H9 (cell line): ENCODE measurements around the gene KLRC3. TPM values are rescaled to one million over a fixed set of nuclear protein-coding genes. Genes with fewer than 3 reads are reported as not detected.

Experiments used
- DNase-seq: peaks from one replicate; pipeline ENCODE4 v3.0.0-alpha.2; 2017
- H2AFZ ChIP-seq: one replicate; pipeline ENCODE4 v1.6.1; 2013; ENCODE audit warnings: mild to moderate bottlenecking, low read length, control low read depth, moderate library complexity
- H2AK5ac ChIP-seq: 2 replicates; pipeline ENCODE4 v1.6.1; 2013; ENCODE audit warnings: low read length, control low read depth, mixed read lengths; ENCODE audit not compliant: insufficient read length
- H2BK120ac ChIP-seq: one replicate; pipeline ENCODE4 v1.6.1; 2013; ENCODE audit warnings: low read depth, mild to moderate bottlenecking, low read length, control low read depth, inconsistent platforms; ENCODE audit not compliant: poor library complexity, severe bottlenecking
- H2BK12ac ChIP-seq: 2 replicates; pipeline ENCODE4 v1.6.1; 2013; ENCODE audit warnings: low read length, control low read depth, mixed read lengths, low read depth; ENCODE audit not compliant: insufficient read length
- H2BK15ac ChIP-seq: 2 replicates; pipeline ENCODE4 v1.6.1; 2013; ENCODE audit warnings: low read depth, low read length, control low read depth
- H2BK20ac ChIP-seq: one replicate; pipeline ENCODE4 v1.6.1; 2013; ENCODE audit warnings: low read depth, mild to moderate bottlenecking, low read length, control low read depth, inconsistent platforms; ENCODE audit not compliant: poor library complexity, severe bottlenecking
- H2BK5ac ChIP-seq: 2 replicates; pipeline ENCODE4 v1.6.1; 2013; ENCODE audit warnings: low read length, control low read depth, mixed read lengths; ENCODE audit not compliant: insufficient read length
- H3K14ac ChIP-seq: 2 replicates; pipeline ENCODE4 v1.6.1; 2013; ENCODE audit warnings: low read length, control low read depth; ENCODE audit not compliant: insufficient read depth
- H3K18ac ChIP-seq: 2 replicates; pipeline ENCODE4 v1.6.1; 2013; ENCODE audit warnings: low read depth, mild to moderate bottlenecking, mixed read lengths, low read length, control low read depth; ENCODE audit not compliant: insufficient read length
- H3K23ac ChIP-seq: 2 replicates; pipeline ENCODE4 v1.6.1; 2013; ENCODE audit warnings: low read length, control low read depth, mixed read lengths, low read depth; ENCODE audit not compliant: insufficient read length
- H3K23me2 ChIP-seq: 2 replicates; pipeline ENCODE4 v1.6.1; 2013; ENCODE audit warnings: low read depth, mild to moderate bottlenecking, mixed read lengths, low read length, control low read depth; ENCODE audit not compliant: insufficient read length, poor library complexity, severe bottlenecking
- H3K27ac ChIP-seq: 2 replicates; pipeline ENCODE4 v1.5.1; 2013; ENCODE audit warnings: low read length, control low read depth, mixed read lengths, low read depth; ENCODE audit not compliant: insufficient read length
- H3K27me3 ChIP-seq: 2 replicates; pipeline ENCODE4 v1.6.1; 2013; ENCODE audit warnings: low read length, control low read depth, inconsistent platforms; ENCODE audit not compliant: insufficient read depth
- H3K4ac ChIP-seq: 2 replicates; pipeline ENCODE4 v1.6.1; 2013; ENCODE audit warnings: low read depth, mild to moderate bottlenecking, control low read depth, inconsistent platforms, low read length, moderate library complexity
- H3K4me1 ChIP-seq: 2 replicates; pipeline ENCODE4 v1.6.1; 2013; ENCODE audit warnings: low read length, control low read depth, inconsistent platforms; ENCODE audit not compliant: insufficient read depth
- H3K4me2 ChIP-seq: 2 replicates; pipeline ENCODE4 v1.6.1; 2013; ENCODE audit warnings: low read length, control low read depth, mixed read lengths; ENCODE audit not compliant: insufficient read length, insufficient read depth
- H3K56ac ChIP-seq: 2 replicates; pipeline ENCODE4 v1.6.1; 2013; ENCODE audit warnings: low read depth, mild to moderate bottlenecking, mixed read lengths, low read length, control low read depth; ENCODE audit not compliant: insufficient read length
- H3K79me1 ChIP-seq: 2 replicates; pipeline ENCODE4 v1.6.1; 2013; ENCODE audit warnings: low read depth, mild to moderate bottlenecking, moderate library complexity, low read length, control low read depth, inconsistent platforms; ENCODE audit not compliant: insufficient read depth, poor library complexity, severe bottlenecking
- H3K79me2 ChIP-seq: 2 replicates; pipeline ENCODE4 v1.6.1; 2013; ENCODE audit warnings: low read length, control low read depth, inconsistent platforms; ENCODE audit not compliant: insufficient read depth
- H3K9ac ChIP-seq: 2 replicates; pipeline ENCODE4 v1.6.1; 2013; ENCODE audit warnings: low read length, control low read depth, mixed read lengths; ENCODE audit not compliant: insufficient read length; ENCODE audit errors: extremely low read depth
- H3K9me3 ChIP-seq: one replicate; pipeline ENCODE4 v1.6.1; 2013; ENCODE audit warnings: low read depth, low read length, inconsistent platforms; ENCODE audit not compliant: control insufficient read depth
- H3T11ph ChIP-seq: one replicate; pipeline ENCODE4 v1.6.1; 2013; ENCODE audit warnings: mild to moderate bottlenecking, low read length, control low read depth, inconsistent platforms
- H4K20me1 ChIP-seq: one replicate; pipeline ENCODE4 v1.6.1; 2013; ENCODE audit not compliant: control insufficient read depth, insufficient read length, insufficient read depth
- H4K5ac ChIP-seq: 2 replicates; pipeline ENCODE4 v1.6.1; 2013; ENCODE audit warnings: low read depth, mild to moderate bottlenecking, mixed read lengths, low read length, control low read depth; ENCODE audit not compliant: insufficient read length
- H4K8ac ChIP-seq: replicated peaks from 2 replicates; pipeline ENCODE4 v1.6.1; 2013; ENCODE audit warnings: low read length, control low read depth, mixed read lengths, low read depth; ENCODE audit not compliant: insufficient read length
- H4K91ac ChIP-seq: 2 replicates; pipeline ENCODE4 v1.6.1; 2013; ENCODE audit warnings: low read depth, mild to moderate bottlenecking, moderate library complexity, mixed read lengths, low read length, control low read depth; ENCODE audit not compliant: insufficient read length
- H3K27ac Mint-ChIP-seq, 3 experiments: 2 replicates in 2 of 3; 3 replicates in 1 of 3; pipeline ENCODE4 v1.8.0; 2020 to 2021; ENCODE audit warnings: mixed read lengths in 3 of 3, mild to moderate bottlenecking in 1 of 3, moderate library complexity in 1 of 3
- H3K27me3 Mint-ChIP-seq: 2 replicates; pipeline ENCODE4 v1.8.0; 2021; ENCODE audit warnings: low read depth, mild to moderate bottlenecking, moderate library complexity, mixed read lengths
- H3K36me3 Mint-ChIP-seq, 3 experiments: 2 replicates in 2 of 3; 3 replicates in 1 of 3; pipeline ENCODE4 v1.8.0; 2020 to 2021; ENCODE audit warnings: low read depth in 3 of 3, mixed read lengths in 3 of 3; ENCODE audit not compliant: insufficient read depth in 1 of 3
- H3K4me1 Mint-ChIP-seq, 2 experiments: 2 replicates each; pipeline ENCODE4 v1.8.0; 2020; ENCODE audit warnings: mixed read lengths in 2 of 2
- H3K4me3 Mint-ChIP-seq, 2 experiments: 2 replicates in 1 of 2; 3 replicates in 1 of 2; pipeline ENCODE4 v1.8.0; 2020 to 2021; ENCODE audit warnings: mild to moderate bottlenecking in 2 of 2, mixed read lengths in 2 of 2, moderate library complexity in 1 of 2
- H3K9me3 Mint-ChIP-seq, 2 experiments: 2 replicates in 1 of 2; 3 replicates in 1 of 2; pipeline ENCODE4 v1.8.0; 2020; ENCODE audit warnings: mild to moderate bottlenecking in 2 of 2, mixed read lengths in 2 of 2, moderate library complexity in 1 of 2
- CTCF ChIP-seq: fragments of 200-600 bp; sonication (generic); conservative IDR thresholded peaks from 3 replicates; pipeline ENCODE4 v1.8.0; 2021; ENCODE audit warnings: antibody characterized with exemption, mild to moderate bottlenecking
- WGBS: extraction: QIAGEN DNeasy Blood & Tissue Kit; methylation state at CpG from one replicate; pipeline ENCODE4 v1.1.7; 2013; ENCODE audit warnings: missing lambda C conversion rate, low lambda C conversion rate, mixed read lengths; ENCODE audit not compliant: insufficient read length; ENCODE audit errors: extremely low coverage; 5-methylcytosine and 5-hydroxymethylcytosine counted together
- total RNA-seq: library from RNA; stranded (reverse); gene quantifications from 2 replicates; pipeline ENCODE4 v1.2.1, GENCODE V29; 2021

KLRC3 gene
- total RNA-seq, 1 experiment from 2014 or later = not detected

GRCh38 chr12:10455766-10456165 lies 35.4 kb upstream of the KLRC3 start:
- no peak overlapping the region for H3K27ac Mint-ChIP-seq
- Histone ChIP-seq H4K8ac (no peak overlapping the region), H4K20me1 (no peaks in the 10 kb centered on the region), H3K79me2 (no peaks in the 10 kb centered on the region), H4K91ac (no peak overlapping the region), H2BK120ac (no peak overlapping the region), H3K4me2 (no peak overlapping the region), H3K79me1 (no peaks in the 10 kb centered on the region), H3K9me3 (no peaks in the 10 kb centered on the region), H3K27ac (no peak overlapping the region), H2AK5ac (no peak overlapping the region), H2AFZ (no peak overlapping the region), H3K4me1 (peaks cover 2% of the 10 kb centered on the region; the same call in 1 of the 2 replicates), H3K4ac (no peak overlapping the region), H3K18ac (no peak overlapping the region), H2BK5ac (no peak overlapping the region), H4K5ac (no peak overlapping the region), H3K23me2 (no peaks in the 10 kb centered on the region), H3K27me3 (no peaks in the 10 kb centered on the region), H2BK12ac (no peak overlapping the region), H3K23ac (no peak overlapping the region), H3K56ac (no peak overlapping the region), H2BK15ac (no peak overlapping the region), H3K14ac (no peak overlapping the region), H3K9ac (no peak overlapping the region), H3T11ph (no peak overlapping the region), H2BK20ac (no peak overlapping the region)
- TF ChIP-seq CTCF = no peak
- WGBS = no CpG with 5 or more reads among the region's 1 CpG
- peaks cover 13 to 16% of the 10 kb centered on the region in 2 experiments for H3K4me1 Mint-ChIP-seq
- H3K4me3 Mint-ChIP-seq = no peak overlapping the region
- no peak for DNase-seq
- no peaks in the 10 kb centered on the region for H3K27me3 Mint-ChIP-seq
- peaks cover 4 to 25% (median 10%) of the 10 kb centered on the region in 3 experiments; a peak in 6 of 7 replicates for H3K36me3 Mint-ChIP-seq
- peaks cover 25 to 28% of the 10 kb centered on the region in 2 experiments for H3K9me3 Mint-ChIP-seq
